NCI-H2227 (cell line): Measurements from ENCODE around the gene ASTL.
"Not testable (repeated sequence)": the region's sequence is repeated elsewhere in the genome, so short reads cannot be mapped to it uniquely, and the experiment has no call there.

ENCODE experiments used
- DNase-seq: peaks from one replicate; lab custom pipeline; 2025; ENCODE audit not compliant: unreplicated experiment; lab: John Stamatoyannopoulos, UW

Gene ASTL

GRCh38 chr2:96146153-96146880, 8.0 kb upstream of the ASTL start:
- DNase-seq, result no peak

- no peak for DNase-seq
These were observed 7.5 kb upstream of the ASTL start for GRCh38 chr2:96145848-96146152.

- peak; percentile 62 for DNase-seq
These were observed 6.9 kb upstream of the ASTL start, which contains the start of gene DUSP2 for GRCh38 chr2:96145036-96145847. DUSP2 (minus strand) TSS chr2:96145440; CDS start chr2:96145354, 86 bp downstream.

- no peak for DNase-seq
These were observed 6.3 kb upstream of the ASTL start for GRCh38 chr2:96144481-96145035.

- DNase-seq, result no peak
These were observed 5.7 kb upstream of the ASTL start for GRCh38 chr2:96143848-96144480.

GRCh38 chr2:96143231-96143847, 5.0 kb upstream of the ASTL start:
- DNase-seq, result no peak

- DNase-seq, result no peak
These were observed 4.2 kb upstream of the ASTL start for GRCh38 chr2:96142217-96143113.

GRCh38 chr2:96141624-96141967, 3.3 kb upstream of the ASTL start:
- not testable (repeated sequence) for DNase-seq

- DNase-seq, result no peak
These were observed 2.8 kb upstream of the ASTL start for GRCh38 chr2:96140941-96141623.

GRCh38 chr2:96139181-96139758, 968 bp upstream of the ASTL start:
- no peak for DNase-seq

- no peak for DNase-seq
These were observed 752 bp downstream of the ASTL start for GRCh38 chr2:96137321-96138178.

GRCh38 chr2:96136129-96136720, 2.1 kb downstream of the ASTL start:
- DNase-seq, result no peak

GRCh38 chr2:96135621-96136020, 2.7 kb downstream of the ASTL start:
- no peak for DNase-seq

GRCh38 chr2:96135171-96135570, 3.1 kb downstream of the ASTL start:
- DNase-seq, result no peak

GRCh38 chr2:96134421-96134820, 3.9 kb downstream of the ASTL start:
- no peak for DNase-seq

- no peak for DNase-seq
These were observed 6.2 kb downstream of the ASTL start for GRCh38 chr2:96131813-96132745.
